ENCODE measurements around the gene UBFD1.

The UBFD1 gene

DNA sequence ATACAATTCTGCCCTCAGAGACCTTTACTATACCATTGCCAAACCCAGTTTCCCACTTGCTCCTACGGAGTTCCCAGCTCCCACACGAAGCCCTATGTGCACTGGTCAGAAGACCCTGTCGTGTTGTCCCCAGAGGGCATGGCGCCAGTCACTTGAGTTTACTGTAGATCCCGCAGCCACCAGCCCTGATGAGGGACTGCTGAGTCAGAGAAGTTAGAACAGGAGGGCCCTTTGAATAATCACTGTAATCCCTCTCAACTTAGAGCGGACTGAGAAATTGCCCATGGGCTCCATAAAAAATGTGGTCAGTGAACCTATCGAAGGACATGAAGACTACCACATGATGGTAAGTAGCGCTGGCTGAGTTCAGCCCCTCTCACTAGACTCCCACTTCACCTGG lies 9.2 kb downstream of the UBFD1 start:
- no peak overlapping the region for H3K4me3 ChIP-seq (replicated peaks; ENCODE audit: low read depth, low read length)
- DNase-seq (ENCODE audit: low read depth): no peak
- TF ChIP-seq, protein P1, sequence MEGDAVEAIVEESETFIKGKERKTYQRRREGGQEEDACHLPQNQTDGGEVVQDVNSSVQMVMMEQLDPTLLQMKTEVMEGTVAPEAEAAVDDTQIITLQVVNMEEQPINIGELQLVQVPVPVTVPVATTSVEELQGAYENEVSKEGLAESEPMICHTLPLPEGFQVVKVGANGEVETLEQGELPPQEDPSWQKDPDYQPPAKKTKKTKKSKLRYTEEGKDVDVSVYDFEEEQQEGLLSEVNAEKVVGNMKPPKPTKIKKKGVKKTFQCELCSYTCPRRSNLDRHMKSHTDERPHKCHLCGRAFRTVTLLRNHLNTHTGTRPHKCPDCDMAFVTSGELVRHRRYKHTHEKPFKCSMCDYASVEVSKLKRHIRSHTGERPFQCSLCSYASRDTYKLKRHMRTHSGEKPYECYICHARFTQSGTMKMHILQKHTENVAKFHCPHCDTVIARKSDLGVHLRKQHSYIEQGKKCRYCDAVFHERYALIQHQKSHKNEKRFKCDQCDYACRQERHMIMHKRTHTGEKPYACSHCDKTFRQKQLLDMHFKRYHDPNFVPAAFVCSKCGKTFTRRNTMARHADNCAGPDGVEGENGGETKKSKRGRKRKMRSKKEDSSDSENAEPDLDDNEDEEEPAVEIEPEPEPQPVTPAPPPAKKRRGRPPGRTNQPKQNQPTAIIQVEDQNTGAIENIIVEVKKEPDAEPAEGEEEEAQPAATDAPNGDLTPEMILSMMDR (IDR thresholded peaks at IDR 0.05; ENCODE audit: low read length, missing control alignments): no peak

DNA sequence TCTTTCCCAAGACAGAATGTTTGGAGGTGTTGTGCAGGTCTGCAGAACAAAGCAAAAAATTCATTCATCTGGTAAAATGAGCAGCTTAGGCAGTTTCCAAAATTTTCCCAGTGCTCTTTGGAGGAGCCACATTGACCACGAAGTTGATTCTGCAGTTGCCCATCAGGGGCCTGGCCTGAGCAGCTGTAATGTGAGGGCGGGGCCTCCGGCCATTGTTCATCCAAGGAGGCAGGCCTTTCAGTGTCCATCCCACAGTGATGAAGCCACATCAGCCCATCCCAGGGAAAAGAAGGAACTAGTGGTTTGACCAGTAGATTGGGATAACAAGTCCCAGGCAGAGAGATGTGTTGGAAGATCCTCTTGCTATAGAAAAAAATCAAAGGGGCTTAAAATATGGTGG lies 10.1 kb downstream of the UBFD1 start:
- H3K4me3 ChIP-seq (replicated peaks; ENCODE audit: low read depth, low read length): no peak overlapping the region
- TF ChIP-seq, protein P1 (IDR thresholded peaks at IDR 0.05; ENCODE audit: low read length, missing control alignments): no peak
- no peak for DNase-seq (ENCODE audit: low read depth)

DNA sequence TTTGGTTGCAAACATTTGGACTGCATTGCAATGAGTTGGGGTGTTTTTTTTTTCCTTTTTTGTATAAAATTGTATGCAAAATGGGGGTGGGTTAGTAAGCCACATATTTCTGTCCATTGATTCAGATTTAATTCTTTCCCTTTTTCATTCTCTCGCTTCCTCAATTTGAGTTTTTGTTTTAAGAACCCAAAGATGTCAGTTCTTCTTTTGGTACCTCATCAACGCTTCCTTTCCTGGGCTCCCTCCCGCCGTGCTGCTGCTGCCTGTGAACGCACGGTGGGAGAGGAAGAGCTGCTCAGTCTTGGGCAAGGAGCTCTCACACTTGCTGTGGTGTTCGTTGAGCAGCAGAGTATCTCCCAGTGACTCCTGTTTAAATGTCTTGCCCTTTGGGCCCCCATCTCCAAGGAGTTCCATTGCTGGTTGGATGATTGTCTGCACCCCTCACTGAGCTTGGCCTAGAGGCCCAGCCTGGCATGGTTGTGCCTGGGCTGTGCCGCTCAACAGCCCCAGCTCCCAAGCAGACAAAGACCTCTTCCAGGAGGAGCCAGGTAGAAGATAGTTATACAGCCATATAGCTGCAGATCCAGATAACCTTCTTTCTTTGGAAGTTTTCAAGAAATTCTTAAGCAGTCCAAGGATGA lies 13.6 kb downstream of the UBFD1 start:
- no peak overlapping the region for H3K4me3 ChIP-seq (replicated peaks; ENCODE audit: low read depth, low read length)
- TF ChIP-seq, protein P1 (IDR thresholded peaks at IDR 0.05; ENCODE audit: low read length, missing control alignments): no peak
- DNase-seq (ENCODE audit: low read depth): no peak

DNA sequence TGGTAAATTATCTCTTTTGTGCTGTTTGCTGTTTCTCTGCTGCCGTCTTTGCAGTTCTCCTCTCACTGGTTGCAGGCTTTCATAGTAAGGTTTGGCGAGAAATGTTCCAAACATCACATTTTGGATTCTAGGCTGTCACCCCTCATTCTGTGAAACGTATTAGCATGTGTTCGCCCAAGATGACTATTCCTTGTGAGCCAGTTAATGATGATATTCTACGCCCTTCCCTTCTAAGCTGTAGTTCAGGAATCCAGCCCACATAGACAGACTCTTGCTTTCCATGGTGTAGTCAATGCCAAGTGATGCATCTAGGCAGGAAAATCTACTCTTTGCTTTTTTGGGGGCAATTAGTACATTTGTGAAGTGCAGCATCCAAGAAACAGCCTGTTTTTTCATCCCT lies 14.4 kb downstream of the UBFD1 start:
- TF ChIP-seq, protein P1 (IDR thresholded peaks at IDR 0.05; ENCODE audit: low read length, missing control alignments): no peak
- no peak for DNase-seq (ENCODE audit: low read depth)
- H3K4me3 ChIP-seq (replicated peaks; ENCODE audit: low read depth, low read length): no peak overlapping the region

DNA sequence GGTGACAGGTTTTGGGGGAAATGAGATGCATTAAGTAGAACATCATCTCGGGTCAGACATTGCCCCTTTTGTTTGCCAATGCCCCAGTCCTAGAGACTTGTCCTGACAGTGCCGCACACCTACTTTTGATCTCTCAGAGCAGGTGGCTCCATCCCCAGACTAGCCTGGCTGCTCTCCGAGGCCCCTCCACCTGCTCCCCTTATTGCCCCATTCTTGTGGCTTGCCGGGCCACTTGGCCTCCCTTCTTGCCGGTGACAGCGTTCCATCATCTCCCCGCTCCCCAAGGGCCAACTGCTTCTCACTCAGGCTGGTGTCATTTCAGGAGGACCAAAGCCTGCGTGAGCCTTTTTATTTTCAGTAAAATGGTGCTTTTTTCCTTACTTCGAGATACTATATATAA lies 14.9 kb downstream of the UBFD1 start:
- DNase-seq (ENCODE audit: low read depth): no peak
- TF ChIP-seq, protein P1 (IDR thresholded peaks at IDR 0.05; ENCODE audit: low read length, missing control alignments): no peak
- no peak overlapping the region for H3K4me3 ChIP-seq (replicated peaks; ENCODE audit: low read depth, low read length)

DNA sequence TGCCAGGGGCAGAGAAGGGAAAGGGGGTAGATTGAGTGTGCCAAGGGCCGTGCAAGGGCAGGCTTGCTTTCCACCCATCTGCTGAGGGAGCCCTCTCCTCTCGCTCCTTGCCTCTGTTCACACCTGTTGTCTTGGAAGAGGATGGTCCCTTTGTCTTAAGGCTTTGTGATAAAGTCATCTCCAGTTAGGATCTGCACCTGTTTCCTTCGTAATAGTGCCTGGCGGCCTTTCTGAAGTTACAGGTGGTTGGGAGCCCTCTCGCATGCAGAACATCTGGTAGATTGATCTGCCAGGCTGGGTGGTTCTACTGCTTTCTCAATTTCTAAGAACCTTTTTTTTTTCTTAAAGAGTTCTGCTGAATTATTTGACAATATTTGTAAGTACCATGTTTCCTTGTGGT lies 16.3 kb downstream of the UBFD1 start:
- TF ChIP-seq, protein P1 (IDR thresholded peaks at IDR 0.05; ENCODE audit: low read length, missing control alignments): no peak
- no peak overlapping the region for H3K4me3 ChIP-seq (replicated peaks; ENCODE audit: low read depth, low read length)
- DNase-seq (ENCODE audit: low read depth): no peak

DNA sequence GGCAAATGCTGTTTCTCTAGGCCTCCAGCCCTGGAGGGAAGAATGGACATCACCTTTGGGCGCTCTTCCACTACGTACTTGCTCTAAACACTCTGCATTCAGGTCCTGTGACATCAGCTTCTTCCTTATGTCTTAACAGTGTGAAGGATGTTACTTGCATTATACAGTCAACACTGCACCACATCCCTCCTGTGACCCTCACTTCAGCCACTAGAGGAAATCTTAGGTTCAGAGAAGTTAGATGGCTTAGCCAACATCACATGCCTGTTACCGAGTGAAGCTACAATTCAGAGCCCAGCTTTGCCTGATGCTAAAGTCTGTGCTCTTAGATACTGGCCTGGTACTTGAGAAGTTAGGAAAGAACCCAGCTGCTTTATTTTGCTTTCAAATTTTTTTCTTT lies 18.3 kb downstream of the UBFD1 start:
- no peak for DNase-seq (ENCODE audit: low read depth)
- TF ChIP-seq, protein P1 (IDR thresholded peaks at IDR 0.05; ENCODE audit: low read length, missing control alignments): no peak
- no peak overlapping the region for H3K4me3 ChIP-seq (replicated peaks; ENCODE audit: low read depth, low read length)

Measured in fibroblast of pulmonary artery (primary cell).